GM21360 (cell line): ENCODE results near the gene IBA57.

Source experiments
- ATAC-seq: cut with Tn5 transposase; IDR thresholded peaks from one replicate; pipeline ENCODE4 v1.9.1; 2021; ENCODE audit warnings: mild to moderate bottlenecking, moderate library complexity; ENCODE audit not compliant: unreplicated experiment

IBA57 gene

DNA sequence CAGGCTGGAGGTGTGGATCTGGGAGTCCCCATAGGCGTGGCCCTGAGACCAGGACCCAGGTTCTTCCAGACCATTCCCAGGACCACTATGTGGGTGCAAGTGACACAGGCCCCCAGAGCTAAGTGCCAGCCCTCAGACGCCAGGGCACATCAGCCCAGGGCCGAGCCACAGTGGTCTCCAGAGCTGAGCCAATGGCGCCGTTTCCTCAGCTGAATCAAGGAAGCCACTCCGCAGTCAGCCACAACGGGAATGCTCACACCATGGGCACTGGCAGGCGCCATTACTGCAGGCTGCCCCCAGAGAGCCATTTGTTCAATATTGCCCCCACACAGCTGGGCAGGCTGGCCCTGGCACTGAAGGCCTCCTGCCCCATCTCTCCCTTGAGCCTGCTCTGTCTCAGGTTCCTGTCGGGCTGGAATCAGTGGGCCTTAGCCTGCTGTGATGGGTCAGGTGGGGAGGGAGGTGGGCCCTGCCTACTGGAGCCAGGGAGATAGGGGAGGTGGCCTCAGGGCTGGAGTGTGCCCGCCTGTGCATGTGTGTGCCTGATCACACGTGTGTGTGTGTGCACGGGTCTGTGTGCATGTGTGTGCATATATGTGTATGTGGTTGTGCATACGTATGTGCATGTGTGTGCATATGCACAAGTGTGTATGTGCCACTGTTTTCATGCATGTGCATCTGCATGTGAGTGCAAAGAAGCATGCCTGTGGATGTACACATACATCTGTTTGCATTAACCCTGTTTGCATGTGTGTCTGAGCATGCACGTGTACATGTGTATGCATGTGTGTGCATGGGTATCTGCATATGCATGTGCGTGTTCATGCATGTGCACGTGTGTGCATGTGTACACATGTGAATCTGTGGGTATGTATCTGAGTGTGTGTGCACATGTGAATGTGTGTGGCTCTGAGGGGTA, 9.7 kb upstream of the IBA57 start:
- ATAC-seq = no peak

DNA sequence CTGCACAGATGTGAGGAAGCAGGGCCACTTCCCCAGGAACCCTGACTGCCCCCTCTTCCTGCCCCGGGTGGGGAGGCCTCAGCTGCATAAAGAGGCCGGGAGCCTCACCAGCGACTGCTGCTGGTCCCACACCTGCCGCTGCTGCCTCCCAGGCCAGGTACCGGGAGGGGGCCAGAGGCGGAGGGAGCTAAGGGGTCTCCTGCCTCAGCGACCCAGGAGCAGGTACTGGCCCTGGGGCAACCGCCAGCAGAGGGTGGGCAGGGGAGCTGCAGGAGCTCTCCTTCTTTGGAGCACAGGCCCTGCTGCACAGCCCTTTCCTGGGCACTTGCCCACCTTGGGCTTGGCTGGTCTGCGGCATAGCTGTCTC, 9.1 kb upstream of the IBA57 start:
- ATAC-seq = no peak

DNA sequence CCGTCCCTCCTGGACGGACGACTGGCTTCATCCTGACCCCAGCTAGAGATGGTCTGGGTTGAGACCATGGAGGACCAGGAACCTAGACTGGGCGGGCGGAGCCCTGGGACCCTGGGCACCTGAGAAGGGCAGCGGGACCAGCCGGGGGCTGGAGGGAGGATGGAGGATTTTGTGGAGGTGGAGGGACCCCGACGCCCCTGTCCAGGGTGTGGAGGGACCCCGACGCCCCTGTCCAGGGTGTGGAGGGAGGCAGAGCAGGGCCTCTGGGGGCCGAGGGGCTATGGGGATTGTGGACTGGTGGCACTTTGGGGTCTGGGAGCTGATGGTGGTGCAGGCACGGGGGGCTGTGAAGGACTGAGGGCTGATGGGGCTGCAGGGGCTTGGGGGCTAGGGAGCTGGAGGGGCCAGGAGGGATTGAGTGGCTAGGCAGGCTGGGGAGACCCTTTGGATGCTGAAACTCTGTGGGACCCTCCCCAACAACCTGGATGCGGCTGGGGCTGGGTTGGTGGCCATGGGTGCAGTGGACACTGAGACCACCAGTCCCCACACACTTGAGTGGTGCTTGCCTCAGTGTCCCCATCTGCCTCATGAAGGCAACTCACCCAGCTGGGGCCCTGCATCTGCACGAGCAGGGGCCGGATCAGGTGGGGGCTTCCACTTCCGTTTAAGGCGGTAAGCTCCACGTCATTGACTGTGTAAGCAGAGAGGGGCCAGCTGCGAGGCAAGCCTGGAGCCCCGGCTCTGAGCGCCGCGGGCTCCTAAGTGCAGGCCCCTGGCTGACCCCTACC, 8.5 kb upstream of the IBA57 start:
- no peak for ATAC-seq

DNA sequence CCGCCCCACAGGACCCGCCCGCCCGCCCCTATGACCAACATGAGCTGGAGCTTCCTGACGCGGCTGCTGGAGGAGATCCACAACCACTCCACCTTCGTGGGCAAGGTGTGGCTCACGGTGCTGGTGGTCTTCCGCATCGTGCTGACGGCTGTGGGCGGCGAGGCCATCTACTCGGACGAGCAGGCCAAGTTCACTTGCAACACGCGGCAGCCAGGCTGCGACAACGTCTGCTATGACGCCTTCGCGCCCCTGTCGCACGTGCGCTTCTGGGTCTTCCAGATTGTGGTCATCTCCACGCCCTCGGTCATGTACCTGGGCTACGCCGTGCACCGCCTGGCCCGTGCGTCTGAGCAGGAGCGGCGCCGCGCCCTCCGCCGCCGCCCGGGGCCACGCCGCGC, 7.9 kb upstream of the IBA57 start:
- no peak for ATAC-seq

DNA sequence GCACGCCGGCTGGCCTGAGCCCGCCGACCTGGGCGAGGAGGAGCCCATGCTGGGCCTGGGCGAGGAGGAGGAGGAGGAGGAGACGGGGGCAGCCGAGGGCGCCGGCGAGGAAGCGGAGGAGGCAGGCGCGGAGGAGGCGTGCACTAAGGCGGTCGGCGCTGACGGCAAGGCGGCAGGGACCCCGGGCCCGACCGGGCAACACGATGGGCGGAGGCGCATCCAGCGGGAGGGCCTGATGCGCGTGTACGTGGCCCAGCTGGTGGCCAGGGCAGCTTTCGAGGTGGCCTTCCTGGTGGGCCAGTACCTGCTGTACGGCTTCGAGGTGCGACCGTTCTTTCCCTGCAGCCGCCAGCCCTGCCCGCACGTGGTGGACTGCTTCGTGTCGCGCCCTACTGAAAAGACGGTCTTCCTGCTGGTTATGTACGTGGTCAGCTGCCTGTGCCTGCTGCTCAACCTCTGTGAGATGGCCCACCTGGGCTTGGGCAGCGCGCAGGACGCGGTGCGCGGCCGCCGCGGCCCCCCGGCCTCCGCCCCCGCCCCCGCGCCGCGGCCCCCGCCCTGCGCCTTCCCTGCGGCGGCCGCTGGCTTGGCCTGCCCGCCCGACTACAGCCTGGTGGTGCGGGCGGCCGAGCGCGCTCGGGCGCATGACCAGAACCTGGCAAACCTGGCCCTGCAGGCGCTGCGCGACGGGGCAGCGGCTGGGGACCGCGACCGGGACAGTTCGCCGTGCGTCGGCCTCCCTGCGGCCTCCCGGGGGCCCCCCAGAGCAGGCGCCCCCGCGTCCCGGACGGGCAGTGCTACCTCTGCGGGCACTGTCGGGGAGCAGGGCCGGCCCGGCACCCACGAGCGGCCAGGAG, 7.2 kb upstream of the IBA57 start:
- ATAC-seq = no peak

DNA sequence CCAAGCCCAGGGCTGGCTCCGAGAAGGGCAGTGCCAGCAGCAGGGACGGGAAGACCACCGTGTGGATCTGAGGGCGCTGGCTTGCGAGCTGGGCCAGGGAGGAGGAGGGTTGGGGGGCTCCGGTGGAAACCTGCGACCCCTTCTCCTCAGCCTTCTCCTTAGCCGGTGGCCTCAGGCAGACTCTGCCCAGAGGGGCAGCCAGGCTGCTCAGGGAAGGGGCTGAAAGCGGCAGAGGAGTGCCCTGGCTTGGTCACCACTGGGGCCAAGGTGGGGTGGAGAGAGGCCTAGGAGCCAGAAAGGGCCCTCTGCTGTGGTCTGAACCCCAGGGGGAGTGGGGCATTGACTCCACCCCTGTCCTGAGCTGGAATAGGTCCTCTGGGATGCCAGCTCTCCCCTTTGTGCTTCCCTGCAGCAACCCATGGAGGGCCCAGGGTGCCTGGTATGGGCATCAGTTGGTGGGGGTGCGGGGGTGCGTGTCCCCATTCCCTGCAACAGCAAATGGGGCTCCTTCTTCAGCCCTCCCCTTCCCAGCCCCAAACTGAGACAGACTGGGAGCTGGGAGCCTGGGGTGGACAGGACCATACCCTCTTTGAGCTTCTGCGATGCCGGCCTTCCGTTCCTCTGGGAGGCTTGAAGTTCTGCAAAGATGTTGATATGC, 6.5 kb upstream of the IBA57 start:
- no peak for ATAC-seq

DNA sequence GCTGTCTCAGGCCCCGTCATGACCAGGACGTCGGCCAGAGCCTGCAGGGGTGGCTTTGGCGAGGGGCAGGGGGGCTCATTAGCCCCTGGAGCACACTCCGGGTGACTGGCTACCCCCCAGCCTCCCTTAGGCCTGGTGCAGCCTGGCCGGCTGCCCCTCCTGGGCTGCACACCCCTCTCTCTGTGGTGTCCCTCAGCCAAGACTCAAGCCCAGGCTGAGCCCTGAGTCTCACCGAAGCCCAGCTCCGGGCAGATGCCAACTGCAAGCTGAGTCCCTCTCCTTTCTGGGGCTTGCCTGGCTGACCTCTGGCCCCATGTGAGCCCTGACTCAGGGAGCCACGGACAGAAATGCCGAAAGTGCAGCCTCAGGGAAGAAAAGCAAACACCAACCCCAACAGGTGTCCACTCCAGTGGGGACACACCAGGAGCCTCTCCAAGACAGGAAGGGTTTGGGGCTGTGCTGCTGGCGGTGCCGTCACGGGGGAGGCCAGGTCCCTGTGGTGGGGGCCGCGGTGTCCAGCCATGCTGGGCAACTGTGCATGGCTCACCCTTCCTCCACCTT, 5.3 kb upstream of the IBA57 start:
- ATAC-seq = no peak

DNA sequence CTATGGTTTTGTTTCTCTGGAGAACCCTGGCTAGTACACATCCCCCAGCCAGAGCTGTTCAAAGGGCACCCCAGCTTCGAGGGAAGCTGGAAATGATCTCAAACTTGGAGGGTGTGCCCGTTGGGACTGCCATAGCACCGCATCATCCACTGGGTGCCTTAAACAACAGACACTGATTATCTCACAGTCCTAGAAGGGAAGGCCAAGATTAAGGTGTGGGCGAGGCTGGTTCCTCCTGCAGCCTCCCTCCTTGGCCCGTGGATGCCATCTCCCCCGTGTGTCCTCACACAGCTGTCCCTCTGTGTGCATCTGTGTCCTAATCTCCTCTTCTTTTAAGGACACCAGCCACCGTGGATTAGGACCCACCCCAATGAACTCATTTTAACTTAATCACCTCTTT, 4.2 kb upstream of the IBA57 start:
- no peak for ATAC-seq

DNA sequence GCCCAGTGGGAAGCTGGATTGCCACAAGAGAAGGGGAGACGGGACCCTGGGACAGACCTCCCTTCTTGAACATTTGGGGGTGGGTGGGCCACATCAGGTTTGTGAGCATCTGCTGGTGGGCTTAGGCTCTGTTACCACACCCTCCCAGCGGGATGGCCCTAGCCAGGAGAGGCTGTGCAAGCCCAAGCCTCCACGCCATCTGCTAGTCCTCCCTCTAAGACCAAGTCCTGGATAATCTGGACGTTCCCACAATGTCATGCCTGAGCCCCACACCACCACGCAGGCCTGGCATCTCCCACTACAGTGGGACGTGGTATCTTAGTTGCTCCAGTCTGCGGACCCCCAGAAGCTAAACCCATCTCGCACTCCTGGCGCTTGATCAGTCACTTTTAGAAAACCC, 3.7 kb upstream of the IBA57 start:
- no peak for ATAC-seq

DNA sequence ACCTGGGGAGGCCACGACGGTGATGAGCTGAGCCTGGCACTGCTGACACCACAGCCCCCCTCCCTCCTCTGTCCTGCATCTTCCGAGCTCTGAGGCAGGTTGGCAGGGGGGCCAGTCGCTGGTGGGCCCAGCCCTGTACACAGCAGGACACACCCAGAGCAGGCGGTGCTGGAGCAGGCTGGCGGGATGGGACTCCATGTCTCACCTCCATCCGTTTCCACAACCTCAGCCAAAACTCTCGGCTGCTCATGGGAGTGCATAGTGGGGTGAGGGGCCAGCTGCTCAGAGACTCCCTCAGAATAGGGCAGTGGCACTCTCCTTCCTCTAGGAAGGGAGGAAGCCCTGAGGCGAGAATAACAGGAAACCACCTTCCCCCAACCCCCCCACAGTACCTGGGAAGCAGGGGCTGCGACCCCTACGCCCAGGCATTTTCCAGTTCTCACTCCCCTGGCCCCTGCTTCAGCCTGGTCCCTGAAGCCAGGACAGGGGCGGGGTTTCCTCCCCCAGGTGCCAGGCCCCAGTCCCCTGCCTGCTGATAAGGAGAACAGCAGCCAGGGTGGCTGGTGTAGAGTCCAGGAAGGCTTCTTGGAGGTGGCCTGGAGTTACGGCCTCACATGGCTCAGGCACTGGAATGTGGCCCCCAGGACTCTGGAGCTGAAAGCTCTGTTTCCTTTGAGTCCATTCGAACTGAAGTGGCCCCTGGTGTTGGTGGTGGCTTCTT, 3.2 kb upstream of the IBA57 start:
- no peak for ATAC-seq

DNA sequence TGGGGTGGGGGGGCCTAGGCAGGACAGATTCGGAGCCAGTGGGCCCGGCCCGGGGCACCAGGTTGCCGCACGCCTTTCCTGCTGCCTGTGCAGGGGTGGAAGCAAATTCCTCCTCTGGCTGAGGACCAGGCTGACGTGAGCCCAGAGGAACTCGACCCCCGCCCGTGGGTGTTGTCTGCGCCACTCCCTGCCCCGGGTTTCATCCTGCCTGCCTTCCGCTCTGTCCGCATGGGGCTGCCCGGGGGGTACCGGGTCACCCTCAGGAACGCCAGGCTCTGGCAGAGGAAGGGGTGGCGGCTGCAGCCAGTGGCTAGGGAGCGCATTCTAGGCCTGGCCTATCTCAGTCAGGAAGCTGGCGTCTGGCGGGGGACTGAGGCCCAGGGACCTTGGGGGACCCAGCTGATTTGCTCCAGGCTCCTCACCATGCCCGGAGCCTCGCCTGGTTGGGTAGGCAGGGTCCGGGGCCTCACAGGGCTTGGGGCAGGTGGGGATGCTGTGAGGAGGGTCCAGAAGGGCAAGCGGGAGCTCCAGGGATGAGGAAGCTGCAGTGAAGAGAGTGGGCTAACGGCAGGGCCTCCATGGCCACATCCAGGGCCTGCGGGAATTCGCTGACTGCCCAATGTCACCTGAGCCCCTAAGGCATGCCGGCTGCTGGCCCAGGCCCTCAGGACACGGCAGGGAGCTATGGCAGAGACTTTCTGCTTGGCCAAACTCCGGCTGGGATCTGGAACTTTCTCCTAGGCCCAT, 2.4 kb upstream of the IBA57 start:
- ATAC-seq = no peak

DNA sequence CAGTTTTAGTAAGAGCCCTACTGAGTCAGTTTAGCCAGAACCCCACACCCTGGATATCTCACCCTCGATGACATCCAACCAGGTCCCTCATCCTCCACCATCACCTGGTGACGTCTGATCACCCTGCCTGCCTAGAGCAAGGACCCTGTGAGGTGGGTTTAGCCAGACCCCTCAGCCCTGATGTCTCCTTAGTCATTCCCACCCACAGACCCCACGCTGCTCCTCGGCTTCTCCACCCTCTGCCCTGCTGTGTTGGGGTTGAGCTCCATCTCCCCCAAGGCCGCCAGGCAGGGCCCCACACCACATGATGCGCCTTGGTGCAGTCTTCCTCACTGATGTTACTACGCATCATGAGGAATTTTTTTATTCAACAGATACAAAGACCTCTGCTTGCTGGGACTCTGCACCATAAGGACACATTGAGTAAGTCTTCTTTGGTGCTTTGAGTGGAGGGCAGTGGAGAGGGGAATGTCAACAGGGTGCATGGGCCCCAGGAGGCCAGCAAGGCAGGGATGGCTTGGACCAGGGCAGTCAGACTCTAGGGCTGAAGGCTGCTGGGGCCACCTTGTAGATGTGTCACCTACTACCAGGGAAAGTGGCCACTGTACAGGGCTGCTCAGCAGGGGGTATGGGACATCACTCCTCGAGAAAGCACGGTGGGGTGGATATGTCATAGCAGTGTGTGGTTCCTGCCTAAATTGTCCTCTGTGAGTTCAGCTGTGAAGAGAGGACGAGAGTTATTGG, 1.7 kb upstream of the IBA57 start:
- ATAC-seq = no peak

DNA sequence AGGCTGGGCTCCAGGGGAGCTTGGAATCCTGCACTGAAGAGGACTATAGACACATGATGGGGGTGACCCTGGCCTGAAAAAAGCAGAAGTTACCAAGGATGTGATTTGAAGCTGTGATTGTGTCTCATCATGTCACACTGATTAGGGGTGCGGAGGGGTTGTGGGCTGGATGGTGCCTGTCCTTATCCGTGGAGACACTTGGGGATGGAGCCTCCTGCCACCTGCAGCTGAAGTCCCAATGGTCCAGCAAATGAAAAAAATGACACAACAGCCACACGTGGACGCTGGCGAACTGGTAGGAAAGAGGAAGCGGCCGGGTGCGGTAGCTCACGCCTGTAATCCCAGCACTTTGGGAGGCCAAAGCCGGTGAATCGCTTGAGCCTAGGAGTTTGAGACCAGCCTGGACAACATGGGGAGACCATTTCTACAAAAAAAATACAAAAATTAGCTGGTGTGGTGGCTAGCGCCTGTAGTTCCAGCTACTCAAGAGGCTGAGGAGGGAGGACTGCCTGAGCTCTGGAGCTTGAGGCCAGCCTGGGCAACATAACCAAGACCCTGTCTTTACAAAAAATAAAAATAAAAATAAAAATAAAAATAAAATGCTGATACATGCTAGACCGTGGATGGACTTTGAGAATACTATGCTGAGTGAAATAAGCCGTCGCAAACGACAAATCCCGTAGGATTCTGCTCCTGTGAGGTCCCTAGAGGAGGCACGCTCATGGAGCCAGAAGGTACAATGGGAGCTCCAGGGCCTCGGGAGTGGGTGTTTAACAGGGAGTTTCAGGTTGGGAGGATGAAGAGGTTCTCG, 838 bp upstream of the IBA57 start:
- no peak for ATAC-seq

DNA sequence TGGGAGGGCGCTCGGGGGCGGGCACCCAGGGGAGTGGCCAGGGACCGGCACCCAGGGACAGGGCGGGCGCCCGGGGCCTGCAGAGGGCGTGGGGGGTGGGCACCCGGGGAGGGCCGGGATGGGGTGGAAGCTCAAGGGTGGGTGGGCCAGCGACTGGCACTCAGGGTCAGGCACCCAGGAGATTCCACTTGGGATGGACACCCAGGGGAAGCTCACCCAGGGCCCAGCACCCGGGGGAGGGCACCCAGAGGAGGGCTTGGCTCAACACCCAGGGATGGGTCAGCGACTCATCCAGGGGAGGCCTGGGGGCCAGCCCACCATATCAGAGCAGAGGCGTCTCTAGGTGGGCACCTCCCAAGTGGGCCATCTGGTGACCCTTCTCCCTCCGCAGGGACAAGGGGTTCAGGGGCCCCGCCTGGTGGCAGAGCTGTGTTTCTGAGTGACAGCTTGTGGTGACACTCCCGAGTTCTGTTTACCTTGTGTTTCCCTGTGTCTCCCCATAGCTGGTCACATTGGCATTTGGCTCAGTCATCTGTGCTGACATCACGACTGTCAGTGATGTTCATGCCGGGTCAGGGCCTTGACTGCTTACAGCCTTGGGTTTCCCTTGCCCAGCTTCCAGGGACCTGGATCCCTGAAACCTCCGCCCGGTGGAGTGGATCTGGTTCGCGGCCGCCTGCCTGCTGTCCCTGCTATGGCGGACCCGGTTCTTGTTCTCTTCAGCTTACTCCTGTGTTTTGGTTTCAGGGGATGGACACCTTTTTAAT, 749 bp downstream of the IBA57 start:
- ATAC-seq = peak; percentile 18

DNA sequence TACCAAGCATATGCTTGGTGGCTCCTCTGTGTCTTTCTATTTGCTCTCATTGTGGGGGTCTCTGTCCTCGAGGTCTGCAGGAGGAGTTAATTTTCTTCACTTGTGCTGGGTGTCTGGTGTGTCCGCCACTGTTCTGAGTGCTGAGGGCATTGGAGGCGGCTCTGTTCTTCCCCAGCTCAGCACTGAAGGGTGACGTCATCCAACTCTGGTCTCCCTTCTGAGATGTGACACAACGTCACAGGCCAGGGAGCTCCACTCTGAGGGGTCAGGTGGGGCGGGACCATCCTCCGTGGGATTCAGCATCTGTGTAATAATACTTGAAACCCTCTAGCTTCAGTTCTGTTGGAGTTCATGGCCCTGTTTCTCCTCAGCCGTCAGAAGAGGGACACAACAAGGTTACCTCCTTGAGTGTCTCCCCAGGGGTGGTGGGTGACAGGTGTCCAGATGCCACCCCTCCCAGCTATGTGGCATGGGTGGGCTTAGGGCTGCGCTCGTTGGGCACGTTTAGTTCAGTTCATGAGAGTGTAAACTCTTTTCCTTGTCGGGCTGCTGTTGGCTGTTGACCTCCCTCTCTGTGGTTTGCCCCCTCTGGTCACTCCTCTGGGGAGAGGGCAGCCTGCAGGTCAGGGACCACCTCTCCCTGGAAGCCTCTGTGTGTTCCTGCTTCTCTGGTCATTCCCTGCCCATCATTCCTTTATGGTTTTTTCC, 3.1 kb downstream of the IBA57 start:
- no peak for ATAC-seq

DNA sequence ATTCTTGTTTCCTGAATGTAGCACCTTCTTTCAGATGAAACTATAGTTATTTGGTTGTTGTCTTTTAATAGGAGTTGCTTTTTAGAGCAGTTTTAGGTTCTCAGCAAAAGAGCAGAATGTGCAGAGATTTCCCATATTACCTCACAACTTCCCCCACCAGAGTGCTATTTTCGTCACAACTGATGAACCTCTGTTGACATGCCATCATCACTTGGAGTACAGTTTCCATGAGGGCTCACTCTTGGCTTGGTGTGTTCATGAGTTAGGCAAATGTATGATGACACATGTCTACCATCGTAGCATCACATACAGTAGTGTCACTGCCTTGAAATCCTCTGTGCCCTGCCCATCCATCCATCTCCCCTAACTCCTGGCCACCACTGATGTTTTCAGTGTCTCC, 3.7 kb downstream of the IBA57 start:
- ATAC-seq = no peak
